ENCODE measurements around the gene COMMD9.
A peak's percentile ranks its signal among the peaks of the same experiment; 100 is the strongest.

The COMMD9 gene

GRCh38 chr11:36296884-36297543, 7.8 kb upstream of the COMMD9 start:
- no peak for DNase-seq (ENCODE audit: low spot score)

GRCh38 chr11:36295926-36296325, 6.7 kb upstream of the COMMD9 start, which contains the start of gene PRR5L:
TSS of gene PRR5L (plus strand) at chr11:36296288. CDS start at chr11:36401122, 104,834 bp downstream.
- DNase-seq (ENCODE audit: low spot score) = no peak

- DNase-seq (ENCODE audit: low spot score) = peak; percentile 19
These were observed 3.1 kb upstream of the COMMD9 start for GRCh38 chr11:36292311-36292722.

GRCh38 chr11:36288442-36289225, 590 bp downstream of the COMMD9 start:
- DNase-seq (ENCODE audit: low spot score) = peak; percentile 11

- DNase-seq (ENCODE audit: low spot score) = no peak
These were observed 6.3 kb downstream of the COMMD9 start for GRCh38 chr11:36282926-36283325.

GRCh38 chr11:36281850-36282249, 7.4 kb downstream of the COMMD9 start:
- DNase-seq (ENCODE audit: low spot score) = no peak

GRCh38 chr11:36280531-36280930, 8.7 kb downstream of the COMMD9 start:
- no peak for DNase-seq (ENCODE audit: low spot score)

- no peak for DNase-seq (ENCODE audit: low spot score)
These were observed 10.5 kb downstream of the COMMD9 start for GRCh38 chr11:36278531-36279282.

GRCh38 chr11:36274414-36274813, 14.8 kb downstream of the COMMD9 start:
- DNase-seq (ENCODE audit: low spot score) = no peak

GRCh38 chr11:36273110-36273509, 16.1 kb downstream of the COMMD9 start:
- no peak for DNase-seq (ENCODE audit: low spot score)

- DNase-seq (ENCODE audit: low spot score) = no peak
These were observed 17.3 kb downstream of the COMMD9 start for GRCh38 chr11:36271794-36272407.

GRCh38 chr11:36270701-36271100, 18.5 kb downstream of the COMMD9 start:
- DNase-seq (ENCODE audit: low spot score) = no peak

- DNase-seq (ENCODE audit: low spot score) = no peak
These were observed 20.8 kb downstream of the COMMD9 start for GRCh38 chr11:36268337-36268985.

GRCh38 chr11:36266767-36267166, 22.5 kb downstream of the COMMD9 start:
- DNase-seq (ENCODE audit: low spot score) = no peak

GRCh38 chr11:36265793-36266628, 23.2 kb downstream of the COMMD9 start:
- peak; percentile 64 for DNase-seq (ENCODE audit: low spot score)

- no peak for DNase-seq (ENCODE audit: low spot score)
These were observed 24.3 kb downstream of the COMMD9 start for GRCh38 chr11:36264973-36265344.

GRCh38 chr11:36264011-36264972, 24.9 kb downstream of the COMMD9 start:
- DNase-seq (ENCODE audit: low spot score) = no peak

- no peak for DNase-seq (ENCODE audit: low spot score)
These were observed 28.1 kb downstream of the COMMD9 start for GRCh38 chr11:36261094-36261493.

- peak; percentile 75 for DNase-seq (ENCODE audit: low spot score)
These were observed 30.4 kb downstream of the COMMD9 start for GRCh38 chr11:36258730-36259360.

Measured in cerebellar cortex (tissue), 1 donor.